HCT116 (cell line): ENCODE measurements around the gene SNX9.

Experiments used
- EZH2phosphoT487 ChIP-seq: fragments of 200-600 bp; IDR thresholded peaks from 2 replicates; pipeline ENCODE4 v1.6.1; 2018; ENCODE audit warnings: antibody characterized with exemption, borderline replicate concordance
- POLR2A ChIP-seq: IDR thresholded peaks from 2 replicates; pipeline ENCODE4 v1.7.0; 2011; ENCODE audit warnings: borderline replicate concordance; ENCODE audit not compliant: insufficient read depth, insufficient read length; ENCODE audit errors: extremely low read depth
- POLR2AphosphoS5 ChIP-seq: IDR thresholded peaks from 2 replicates; pipeline ENCODE4 v1.6.1; 2011; ENCODE audit warnings: mild to moderate bottlenecking, low read depth, low read length, moderate library complexity

DNA sequence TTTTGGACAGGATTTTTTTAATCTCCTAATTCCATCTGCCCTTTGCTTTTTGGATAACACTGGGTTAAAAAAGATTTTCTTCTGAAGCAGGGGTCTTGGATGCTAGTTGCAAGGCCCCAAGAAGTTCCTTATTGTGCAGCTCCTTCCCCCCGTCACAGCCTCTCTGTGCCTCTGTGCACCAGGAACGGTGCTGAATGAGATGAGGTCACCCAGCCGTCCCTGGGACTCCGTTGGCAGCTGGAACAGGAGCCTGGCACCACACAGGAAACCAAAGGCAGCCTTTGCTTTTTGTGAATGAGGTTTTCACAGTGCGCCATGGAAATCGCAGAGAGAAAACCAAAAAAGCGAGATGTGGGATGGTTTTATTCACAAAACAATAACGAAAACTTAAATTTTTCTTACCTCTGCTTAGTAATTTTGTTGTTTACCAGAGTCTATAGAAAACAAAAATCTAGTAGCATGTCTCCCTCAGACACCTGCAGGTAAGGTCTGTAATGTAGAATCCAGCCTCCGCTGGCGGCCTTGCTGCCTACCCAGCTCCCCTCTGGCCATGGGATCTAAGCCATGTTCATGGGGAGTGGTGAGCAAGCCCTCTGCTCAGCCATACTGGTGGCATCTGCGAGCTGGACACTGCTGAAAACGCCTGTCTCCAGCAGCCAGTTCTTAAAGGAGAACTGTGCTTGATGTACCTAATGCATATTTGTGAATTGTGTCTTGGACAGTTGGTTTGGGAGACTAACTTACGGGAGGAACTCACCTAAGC, 118.2 kb downstream of the SNX9 start:
- TF ChIP-seq POLR2AphosphoS5 (no peak), EZH2phosphoT487 (no peak), POLR2A (no peak)
